DOHH2 (cell line): Measurements from ENCODE around the gene FAM135A.

ENCODE experiments used
- CTCF ChIP-seq: fragments of 200-600 bp; sonication (generic); IDR thresholded peaks from one replicate; pipeline ENCODE4 v1.5.1; 2014; ENCODE audit warnings: antibody characterized with exemption, mild to moderate bottlenecking, low read depth, low read length; ENCODE audit not compliant: poor library complexity, severe bottlenecking
- EZH2phosphoT487 ChIP-seq: fragments of 200-600 bp; sonication (generic); IDR thresholded peaks from 2 replicates; pipeline ENCODE4 v1.6.1; 2017; ENCODE audit warnings: borderline replicate concordance, mild to moderate bottlenecking, antibody characterized with exemption, low read length, moderate library complexity, mixed read lengths

DNA sequence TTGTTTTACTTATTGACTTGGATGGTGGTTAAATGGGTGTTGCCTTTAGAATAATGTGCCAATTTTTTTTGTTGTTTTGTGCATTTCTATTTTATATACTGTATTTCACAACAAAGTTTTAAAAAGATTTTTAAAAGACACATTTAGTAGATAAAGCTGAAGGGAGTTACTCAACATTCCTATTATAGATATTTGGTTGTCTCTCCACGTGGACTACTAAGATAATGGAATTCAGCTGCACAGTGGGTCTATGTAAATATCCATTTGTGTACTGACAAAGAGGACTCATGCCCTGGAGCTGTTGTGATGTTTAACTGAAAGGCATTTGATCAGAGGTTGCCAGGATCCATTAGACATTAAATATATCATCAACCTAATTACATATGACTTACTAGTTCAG, 23.2 kb upstream of the FAM135A start:
- TF ChIP-seq CTCF (no peak), EZH2phosphoT487 (no peak)
